ENCODE results near the gene LUM. TPM values are rescaled to one million over a fixed set of nuclear protein-coding genes. Genes with fewer than 3 reads are reported as not detected.
"Not testable (repeated sequence)": the region's sequence is repeated elsewhere in the genome, so short reads cannot be mapped to it uniquely, and the experiment has no call there.

The LUM gene
- total and polyA plus RNA-seq, 2 experiments from 2014 or later = 2.3 to 12.7 TPM

- Histone ChIP-seq H3K4me1 (ENCODE audit: low read depth) (no peaks in the 10 kb centered on the region), H3K36me3 (no peaks in the 10 kb centered on the region), H3K27me3 (no peaks in the 10 kb centered on the region), H3K4me3 (no peak overlapping the region), H3K9me3 (ENCODE audit: low read depth) (no peaks in the 10 kb centered on the region), H3K27ac (no peak overlapping the region)
- no peak for TF ChIP-seq CTCF (IDR thresholded peaks at IDR 0.05; ENCODE audit: low read depth, low read length)
- no peak for DNase-seq (ENCODE audit: low read depth in 1 of 2, low spot score in 1 of 2)
Observed at GRCh38 chr12:91093341-91093740, 18.0 kb downstream of the LUM start.

GRCh38 chr12:91091916-91092715 is 19.2 kb downstream of the LUM start:
- H3K9me3 ChIP-seq (ENCODE audit: low read depth) = no peaks in the 10 kb centered on the region
- H3K27ac ChIP-seq = no peak overlapping the region
- no peak for DNase-seq (ENCODE audit: low read depth in 1 of 2, low spot score in 1 of 2)
- no peaks in the 10 kb centered on the region for H3K36me3 ChIP-seq
- no peak overlapping the region for H3K4me3 ChIP-seq
- H3K4me1 ChIP-seq (ENCODE audit: low read depth) = no peaks in the 10 kb centered on the region
- no peaks in the 10 kb centered on the region for H3K27me3 ChIP-seq
- TF ChIP-seq CTCF (IDR thresholded peaks at IDR 0.05; ENCODE audit: low read depth, low read length) = no peak

- H3K4me1 ChIP-seq (ENCODE audit: low read depth); DNase-seq (ENCODE audit: low read depth in 1 of 2, low spot score in 1 of 2); H3K36me3 ChIP-seq; H3K27ac ChIP-seq; H3K27me3 ChIP-seq; H3K9me3 ChIP-seq (ENCODE audit: low read depth); H3K4me3 ChIP-seq: not testable (repeated sequence)
Observed at GRCh38 chr12:91089953-91090352, 21.3 kb downstream of the LUM start.

- peaks cover 9% of the 10 kb centered on the region for H3K4me1 ChIP-seq (ENCODE audit: low read depth)
- no peak for DNase-seq (ENCODE audit: low read depth in 1 of 2, low spot score in 1 of 2)
- H3K36me3 ChIP-seq = no peaks in the 10 kb centered on the region
- no peaks in the 10 kb centered on the region for H3K27me3 ChIP-seq
- no peak for TF ChIP-seq CTCF (IDR thresholded peaks at IDR 0.05; ENCODE audit: low read depth, low read length)
- no peaks in the 10 kb centered on the region for H3K9me3 ChIP-seq (ENCODE audit: low read depth)
- no peak overlapping the region for H3K4me3 ChIP-seq
- no peak overlapping the region for H3K27ac ChIP-seq
Observed at GRCh38 chr12:91080041-91080440, 31.3 kb downstream of the LUM start.

GRCh38 chr12:91078501-91078900 is 32.8 kb downstream of the LUM start:
- H3K27ac ChIP-seq = no peak overlapping the region
- no peak for TF ChIP-seq CTCF (IDR thresholded peaks at IDR 0.05; ENCODE audit: low read depth, low read length)
- peaks cover 9% of the 10 kb centered on the region for H3K4me1 ChIP-seq (ENCODE audit: low read depth)
- no peaks in the 10 kb centered on the region for H3K9me3 ChIP-seq (ENCODE audit: low read depth)
- DNase-seq (ENCODE audit: low read depth in 1 of 2, low spot score in 1 of 2) = no peak
- no peaks in the 10 kb centered on the region for H3K27me3 ChIP-seq
- no peak overlapping the region for H3K4me3 ChIP-seq
- no peaks in the 10 kb centered on the region for H3K36me3 ChIP-seq

- Histone ChIP-seq H3K4me1 (ENCODE audit: low read depth) (peaks cover 9% of the 10 kb centered on the region), H3K4me3 (no peak overlapping the region), H3K36me3 (no peaks in the 10 kb centered on the region), H3K27ac (no peak overlapping the region), H3K27me3 (no peaks in the 10 kb centered on the region), H3K9me3 (ENCODE audit: low read depth) (no peaks in the 10 kb centered on the region)
- no peak for DNase-seq (ENCODE audit: low read depth in 1 of 2, low spot score in 1 of 2)
- no peak for TF ChIP-seq CTCF (IDR thresholded peaks at IDR 0.05; ENCODE audit: low read depth, low read length)
Observed at GRCh38 chr12:91077228-91077954, 33.9 kb downstream of the LUM start.

All from cardiac muscle cell (in vitro differentiated cells and primary cell).